GM12878 (cell line): ENCODE data around the gene TK1. TPM values are rescaled to one million over a fixed set of nuclear protein-coding genes. Genes with fewer than 3 reads are reported as not detected.

Experiments
- ATAC-seq: fragments of 200-7000 bp; cut with Tn5 transposase; 3 replicates; pipeline ENCODE4 v1.9.1; 2020; ENCODE audit warnings: mild to moderate bottlenecking, moderate library complexity
- BruUV-seq: library from RNA; stranded (reverse); fragments of 400-500 nt; replicated peaks from 2 replicates; lab custom pipeline; 2021; lab: Mats Ljungman, UMichigan
- CTCF ChIA-PET: fragments of 300-600 bp; sonication (Branson Sonifier 250); formaldehyde crosslinking; extraction: SDS; loops from one replicate; lab custom pipeline; 2021; ENCODE audit warnings: inconsistent platforms; lab: Yijun Ruan, JAX
- POLR2A ChIA-PET: fragments of 350-600 bp; formaldehyde crosslinking; extraction: SDS; loops from one replicate; lab custom pipeline; 2021; ENCODE audit warnings: inconsistent platforms; lab: Charles Lee
- RAD21 ChIA-PET: fragments of 300-600 bp; sonication (Branson Sonifier 250); formaldehyde crosslinking; loops from one replicate; lab custom pipeline; 2023; ENCODE audit warnings: antibody characterized with exemption; ENCODE audit not compliant: unreplicated experiment; lab: Charles Lee
- SMC1A ChIA-PET: fragments of 300-600 bp; sonication (Branson Sonifier 250); formaldehyde crosslinking; loops from one replicate; lab custom pipeline; 2023; ENCODE audit not compliant: unreplicated experiment, uncharacterized antibody; lab: Charles Lee
- DNase-seq: peaks from one replicate; pipeline ENCODE4 v3.0.0-alpha.2; 2011; ENCODE audit warnings: low read depth, low spot score
- FAIRE-seq: peaks from 3 replicates; lab custom pipeline; 2011; peaks lifted over from hg19 to GRCh38; lab: Jason Lieb, UNC
- H2AFZ ChIP-seq: 2 replicates; pipeline ENCODE4 v1.6.0; 2011; ENCODE audit warnings: low read depth, low read length, control low read depth; ENCODE audit not compliant: control insufficient read depth
- H3K27ac ChIP-seq: 2 replicates; pipeline ENCODE4 v1.5.1; 2011; ENCODE audit warnings: control low read depth; ENCODE audit not compliant: control insufficient read depth, insufficient read depth
- H3K27me3 ChIP-seq, 2 experiments: replicated peaks in 1 of 2; 2 replicates each; pipeline versions ENCODE4 v1.6.0 to v1.6.1; 2011; ENCODE audit warnings: low read length in 1 of 2; ENCODE audit not compliant: control insufficient read depth in 2 of 2, insufficient read depth in 2 of 2
- H3K36me3 ChIP-seq, 2 experiments: 2 replicates each; pipeline ENCODE4 v1.5.1; 2011; ENCODE audit warnings: low read length in 1 of 2; ENCODE audit not compliant: control insufficient read depth in 2 of 2, insufficient read depth in 2 of 2
- H3K4me1 ChIP-seq: 2 replicates; pipeline ENCODE4 v1.6.1; 2011; ENCODE audit warnings: mild to moderate bottlenecking, low read length, moderate library complexity, mixed read lengths; ENCODE audit not compliant: control insufficient read depth, insufficient read depth
- H3K4me2 ChIP-seq: 2 replicates; pipeline ENCODE4 v1.6.0; 2011; ENCODE audit warnings: control low read depth; ENCODE audit not compliant: control insufficient read depth, insufficient read depth
- H3K4me3 ChIP-seq: fragments of 200-600 bp; sonication (generic); 2 replicates; pipeline ENCODE4 v1.5.1; 2016
- H3K79me2 ChIP-seq: 2 replicates; pipeline ENCODE4 v1.6.0; 2011; ENCODE audit warnings: low read length; ENCODE audit not compliant: control insufficient read depth, insufficient read depth
- H3K9ac ChIP-seq: 2 replicates; pipeline ENCODE4 v1.8.0; 2011; ENCODE audit warnings: low read length, control low read depth, mixed read lengths; ENCODE audit not compliant: control insufficient read depth, insufficient read depth
- H3K9me3 ChIP-seq: replicated peaks from 3 replicates; pipeline ENCODE4 v1.5.1; 2011; ENCODE audit warnings: mild to moderate bottlenecking, low read length; ENCODE audit not compliant: control insufficient read depth, insufficient read depth
- H4K20me1 ChIP-seq: 2 replicates; pipeline ENCODE4 v1.6.0; 2011; ENCODE audit not compliant: control insufficient read depth, insufficient read depth
- MEF2B ChIP-seq: fragments of 450-650 bp; IDR thresholded peaks from 2 replicates; pipeline ENCODE4 v1.6.1; 2018; ENCODE audit warnings: mild to moderate bottlenecking, moderate library complexity; ENCODE audit not compliant: partially characterized antibody, poor library complexity, severe bottlenecking
- SPI1 ChIP-seq: IDR thresholded peaks from 2 replicates; pipeline ENCODE4 v1.6.1; 2011; ENCODE audit warnings: low read depth, mild to moderate bottlenecking, low read length, moderate library complexity, borderline replicate concordance; ENCODE audit not compliant: insufficient read depth
- ZNF622 ChIP-seq: fragments of 450-650 bp; IDR thresholded peaks from 2 replicates; pipeline ENCODE4 v1.6.1; 2017; ENCODE audit warnings: mild to moderate bottlenecking, inconsistent platforms
- WGBS: methylation state at CpG from one replicate; pipeline ENCODE4 v1.1.6; 2016; ENCODE audit warnings: low lambda C conversion rate; ENCODE audit not compliant: insufficient replicate concordance, insufficient coverage; ENCODE audit errors: missing lambda C conversion rate; 5-methylcytosine and 5-hydroxymethylcytosine counted together
- in situ Hi-C: fragments of 300-500 bp; cut with MboI; formaldehyde crosslinking; loops from 9 replicates; pipeline ENCODE4 v1.14.3; 2018; ENCODE audit warnings: mixed read lengths
- intact Hi-C: fragments of 100-400 bp; cut with micrococcal nuclease; formaldehyde crosslinking; loops from one replicate; pipeline ENCODE4 v1.14.2; 2022; ENCODE audit not compliant: unreplicated experiment
- polyA plus RNA-seq, 11 experiments: library from polyadenylated mRNA; depleted of rRNA in 4 of 11; unstranded in 6 of 11; stranded (reverse) in 5 of 11; fragments of >200 nt; fragmentation: Nextera tagmentation in 4 of 11; fragmentation: Illumina TruSeq in 1 of 11; extraction: Ambion mirVana in 4 of 11; extraction: Trizol in 1 of 11; gene quantifications; 1 replicate in 1 of 11; 2 replicates in 10 of 11; pipeline versions ENCODE4 v1.2.1 to v1.2.3, GENCODE V29; 2011 to 2016; ENCODE audit warnings: inconsistent platforms in 2 of 11, missing spikeins in 2 of 11, low read depth in 1 of 11
- total RNA-seq, 4 experiments: library from RNA; depleted of rRNA in 3 of 4; stranded (reverse); fragments of >200 nt in 3 of 4; fragmentation: Illumina TruSeq in 1 of 4; extraction: Trizol in 1 of 4; gene quantifications; 2 replicates each; pipeline versions ENCODE4 v1.2.1 to v1.2.3, GENCODE V29; 2013 to 2021
- TF ChIP-seq, protein P1 (sequence below): fragments of 450-650 bp; IDR thresholded peaks from 2 replicates; pipeline ENCODE4 v1.6.1; 2017; ENCODE audit warnings: low read depth, mild to moderate bottlenecking, moderate library complexity
- TF ChIP-seq, protein P2 (sequence below): IDR thresholded peaks from 2 replicates; pipeline ENCODE4 v1.6.1; 2011; ENCODE audit warnings: mild to moderate bottlenecking, low read depth, low read length, moderate library complexity; ENCODE audit not compliant: insufficient replicate concordance
- TF ChIP-seq, protein P3 (sequence below): fragments of 450-650 bp; IDR thresholded peaks from 2 replicates; pipeline ENCODE4 v1.6.1; 2017; ENCODE audit warnings: mild to moderate bottlenecking, moderate library complexity

Gene TK1
- total and polyA plus RNA-seq, 10 of the 15 experiments (the other 5 are each of a cell fraction or from before 2014, with no cell fraction given), result 4.6 to 175 (median 77.9) TPM

DNA sequence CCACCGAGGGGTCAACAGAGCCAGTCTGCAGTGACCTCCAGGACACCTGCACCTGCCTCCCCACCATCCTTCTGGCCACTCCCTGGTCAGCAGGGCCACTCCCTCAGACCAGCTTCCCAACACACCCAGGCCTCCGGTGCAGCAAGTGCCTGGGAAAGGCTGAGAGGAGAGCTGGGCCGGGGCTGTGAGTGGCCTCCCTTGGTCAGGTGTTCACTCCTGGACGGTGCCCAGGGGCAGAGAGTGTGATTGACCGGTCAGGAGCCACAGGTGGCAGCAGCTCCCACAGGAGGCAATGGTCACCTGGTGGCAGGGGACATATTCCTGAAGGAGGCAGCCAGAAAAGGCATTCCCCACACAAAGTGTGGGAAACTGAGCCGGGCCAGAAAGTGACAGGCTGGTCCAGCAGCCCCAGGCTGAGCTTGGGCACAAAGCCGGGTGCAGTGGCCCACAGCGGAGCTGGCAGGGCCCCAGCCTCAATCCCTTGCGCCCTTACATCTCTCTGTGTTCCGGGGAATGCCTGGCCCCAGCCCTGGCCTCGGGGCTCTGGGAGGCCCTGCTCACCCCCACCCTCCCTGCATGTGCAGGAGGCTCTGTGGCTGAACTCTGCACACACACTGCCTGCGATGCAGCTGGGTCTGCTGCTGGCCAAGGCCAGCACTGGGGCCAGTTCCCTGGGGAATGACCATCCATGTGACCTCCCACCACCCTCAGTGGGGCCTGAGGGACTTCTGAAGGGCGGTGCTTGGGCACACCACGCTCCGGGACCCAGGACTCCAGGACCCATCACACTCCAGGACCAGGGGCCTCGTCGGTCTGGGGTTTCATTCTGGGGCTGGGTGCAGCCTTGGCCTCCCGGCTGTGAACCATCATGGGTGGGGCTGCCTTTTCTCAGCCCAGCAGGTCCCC, 41.9 kb downstream of the TK1 start (continued):
- TF ChIP-seq, protein P1, sequence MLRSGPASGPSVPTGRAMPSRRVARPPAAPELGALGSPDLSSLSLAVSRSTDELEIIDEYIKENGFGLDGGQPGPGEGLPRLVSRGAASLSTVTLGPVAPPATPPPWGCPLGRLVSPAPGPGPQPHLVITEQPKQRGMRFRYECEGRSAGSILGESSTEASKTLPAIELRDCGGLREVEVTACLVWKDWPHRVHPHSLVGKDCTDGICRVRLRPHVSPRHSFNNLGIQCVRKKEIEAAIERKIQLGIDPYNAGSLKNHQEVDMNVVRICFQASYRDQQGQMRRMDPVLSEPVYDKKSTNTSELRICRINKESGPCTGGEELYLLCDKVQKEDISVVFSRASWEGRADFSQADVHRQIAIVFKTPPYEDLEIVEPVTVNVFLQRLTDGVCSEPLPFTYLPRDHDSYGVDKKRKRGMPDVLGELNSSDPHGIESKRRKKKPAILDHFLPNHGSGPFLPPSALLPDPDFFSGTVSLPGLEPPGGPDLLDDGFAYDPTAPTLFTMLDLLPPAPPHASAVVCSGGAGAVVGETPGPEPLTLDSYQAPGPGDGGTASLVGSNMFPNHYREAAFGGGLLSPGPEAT, result 0 out of 2 replicates have a peak, but pooled peaks have one; percentile 4

DNA sequence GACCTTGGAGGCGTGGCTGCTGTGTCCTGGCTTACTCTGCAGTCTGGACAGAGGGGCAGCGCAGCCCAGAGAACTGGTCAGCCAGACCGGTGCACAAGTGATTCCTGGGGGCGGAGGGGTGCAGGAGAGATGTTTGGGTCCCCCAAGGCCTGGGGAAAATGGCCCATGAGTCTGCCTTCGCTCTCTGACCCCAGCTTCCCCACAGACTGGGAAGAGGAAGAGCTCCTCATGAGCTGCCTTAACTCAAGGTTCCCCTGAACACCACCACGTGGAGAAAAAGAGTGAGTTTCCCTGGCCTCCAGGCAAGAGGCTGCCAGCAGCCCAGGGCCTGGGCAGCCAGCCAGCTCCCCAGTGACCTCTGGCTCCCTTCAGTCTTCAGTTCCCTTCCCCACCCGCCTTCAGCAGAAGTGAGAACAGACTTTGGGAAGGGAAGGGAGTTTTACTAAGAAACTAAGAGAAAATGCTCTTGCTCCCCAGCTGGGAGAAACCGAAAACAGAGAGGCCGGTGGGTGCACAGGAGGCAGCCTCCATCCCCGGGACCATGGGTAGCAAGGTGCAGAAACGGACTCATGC, 42.6 kb downstream of the TK1 start:
- ATAC-seq, result peak; percentile 2; the same call in 1 of the 3 replicates
- peaks cover 0 to 5% of the 10 kb centered on the region in 2 experiments; a peak in 3 of 4 replicates for H3K36me3 ChIP-seq
- H3K79me2 ChIP-seq, result peaks cover 6% of the 10 kb centered on the region
- no TSS peak for BruUV-seq
- no peak overlapping the region for H3K4me3 ChIP-seq
- no peaks in the 10 kb centered on the region for H4K20me1 ChIP-seq
- H3K4me2 ChIP-seq, result peak overlapping the region; percentile 57
- H3K27me3 ChIP-seq, result no peaks in the 10 kb centered on the region
- DNase-seq, result no peak
- CTCF ChIA-PET, result interaction anchor here (0.7 to 5.0 kb wide), 9 partner anchors 9 to 107 kb away, joined by 3 to 51 read pairs (median 5); no protein-coding TSS in a partner anchor
- no peak overlapping the region for H2AFZ ChIP-seq
- in situ Hi-C loops, result no loop called here
- no peaks in the 10 kb centered on the region for H3K9me3 ChIP-seq
- peaks cover 76% of the 10 kb centered on the region for H3K4me1 ChIP-seq
- H3K9ac ChIP-seq, result peak overlapping the region; percentile 40
- WGBS, result 47% methylated on average over 11 of the region's 11 CpGs
- intact Hi-C loops, result no loop called here
- SMC1A ChIA-PET, result interaction anchor here (0.7 to 1.9 kb wide), 12 partner anchors 8 to 39 kb away, joined by 3 to 9 read pairs (median 4); partner anchors contain the start of gene TMC6
- RAD21 ChIA-PET, result interaction anchor here (0.9 to 3.3 kb wide), 13 partner anchors 10 to 124 kb away, joined by 3 to 29 read pairs (median 4); partner anchors contain the start of gene TMC8
- POLR2A ChIA-PET, result interaction anchor here (0.9 to 5.1 kb wide), 13 partner anchors 9 to 34 kb away, joined by 3 to 37 read pairs (median 10); partner anchors contain the start of genes SYNGR2, TMC6 and TMC8
- H3K27ac ChIP-seq, result peak overlapping the region; percentile 77
- FAIRE-seq, result peak; percentile 54
- TF ChIP-seq MEF2B, result peak; percentile 86
- TF ChIP-seq ZNF622, result no peak
- peak; percentile 72 for TF ChIP-seq SPI1
- TF ChIP-seq, protein P2, sequence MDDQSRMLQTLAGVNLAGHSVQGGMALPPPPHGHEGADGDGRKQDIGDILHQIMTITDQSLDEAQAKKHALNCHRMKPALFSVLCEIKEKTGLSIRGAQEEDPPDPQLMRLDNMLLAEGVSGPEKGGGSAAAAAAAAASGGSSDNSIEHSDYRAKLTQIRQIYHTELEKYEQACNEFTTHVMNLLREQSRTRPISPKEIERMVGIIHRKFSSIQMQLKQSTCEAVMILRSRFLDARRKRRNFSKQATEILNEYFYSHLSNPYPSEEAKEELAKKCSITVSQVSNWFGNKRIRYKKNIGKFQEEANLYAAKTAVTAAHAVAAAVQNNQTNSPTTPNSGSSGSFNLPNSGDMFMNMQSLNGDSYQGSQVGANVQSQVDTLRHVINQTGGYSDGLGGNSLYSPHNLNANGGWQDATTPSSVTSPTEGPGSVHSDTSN, result peak; percentile 45
- TF ChIP-seq, protein P3, sequence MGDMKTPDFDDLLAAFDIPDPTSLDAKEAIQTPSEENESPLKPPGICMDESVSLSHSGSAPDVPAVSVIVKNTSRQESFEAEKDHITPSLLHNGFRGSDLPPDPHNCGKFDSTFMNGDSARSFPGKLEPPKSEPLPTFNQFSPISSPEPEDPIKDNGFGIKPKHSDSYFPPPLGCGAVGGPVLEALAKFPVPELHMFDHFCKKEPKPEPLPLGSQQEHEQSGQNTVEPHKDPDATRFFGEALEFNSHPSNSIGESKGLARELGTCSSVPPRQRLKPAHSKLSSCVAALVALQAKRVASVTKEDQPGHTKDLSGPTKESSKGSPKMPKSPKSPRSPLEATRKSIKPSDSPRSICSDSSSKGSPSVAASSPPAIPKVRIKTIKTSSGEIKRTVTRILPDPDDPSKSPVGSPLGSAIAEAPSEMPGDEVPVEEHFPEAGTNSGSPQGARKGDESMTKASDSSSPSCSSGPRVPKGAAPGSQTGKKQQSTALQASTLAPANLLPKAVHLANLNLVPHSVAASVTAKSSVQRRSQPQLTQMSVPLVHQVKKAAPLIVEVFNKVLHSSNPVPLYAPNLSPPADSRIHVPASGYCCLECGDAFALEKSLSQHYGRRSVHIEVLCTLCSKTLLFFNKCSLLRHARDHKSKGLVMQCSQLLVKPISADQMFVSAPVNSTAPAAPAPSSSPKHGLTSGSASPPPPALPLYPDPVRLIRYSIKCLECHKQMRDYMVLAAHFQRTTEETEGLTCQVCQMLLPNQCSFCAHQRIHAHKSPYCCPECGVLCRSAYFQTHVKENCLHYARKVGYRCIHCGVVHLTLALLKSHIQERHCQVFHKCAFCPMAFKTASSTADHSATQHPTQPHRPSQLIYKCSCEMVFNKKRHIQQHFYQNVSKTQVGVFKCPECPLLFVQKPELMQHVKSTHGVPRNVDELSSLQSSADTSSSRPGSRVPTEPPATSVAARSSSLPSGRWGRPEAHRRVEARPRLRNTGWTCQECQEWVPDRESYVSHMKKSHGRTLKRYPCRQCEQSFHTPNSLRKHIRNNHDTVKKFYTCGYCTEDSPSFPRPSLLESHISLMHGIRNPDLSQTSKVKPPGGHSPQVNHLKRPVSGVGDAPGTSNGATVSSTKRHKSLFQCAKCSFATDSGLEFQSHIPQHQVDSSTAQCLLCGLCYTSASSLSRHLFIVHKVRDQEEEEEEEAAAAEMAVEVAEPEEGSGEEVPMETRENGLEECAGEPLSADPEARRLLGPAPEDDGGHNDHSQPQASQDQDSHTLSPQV, result 0 out of 2 replicates have a peak, but pooled peaks have one; percentile 18
